Stimulated activated CD4-positive, alpha-beta T cell treated with anti-CD3 and anti-CD28 coated beads, Interleukin-4, amount 100 ng/mL, for 48 hours (primary cell): ENCODE results near the gene MYLK2.
"Not testable (repeated sequence)": the region's sequence is repeated elsewhere in the genome, so short reads cannot be mapped to it uniquely, and the experiment has no call there.

Experiments
- DNase-seq, 2 donors: peaks; one replicate each; pipeline ENCODE4 v3.0.0-alpha.2; 2020; ENCODE audit warnings: low read depth in 2 of 2

MYLK2 gene

GRCh38 chr20:31819083-31819784 lies at the start of gene MYLK2:
MYLK2 (plus strand) TSS chr20:31819356; CDS start chr20:31819581, 225 bp downstream.
- no peak for DNase-seq

GRCh38 chr20:31769681-31770080 lies 49.5 kb upstream of the MYLK2 start:
- no peak for DNase-seq

DNA sequence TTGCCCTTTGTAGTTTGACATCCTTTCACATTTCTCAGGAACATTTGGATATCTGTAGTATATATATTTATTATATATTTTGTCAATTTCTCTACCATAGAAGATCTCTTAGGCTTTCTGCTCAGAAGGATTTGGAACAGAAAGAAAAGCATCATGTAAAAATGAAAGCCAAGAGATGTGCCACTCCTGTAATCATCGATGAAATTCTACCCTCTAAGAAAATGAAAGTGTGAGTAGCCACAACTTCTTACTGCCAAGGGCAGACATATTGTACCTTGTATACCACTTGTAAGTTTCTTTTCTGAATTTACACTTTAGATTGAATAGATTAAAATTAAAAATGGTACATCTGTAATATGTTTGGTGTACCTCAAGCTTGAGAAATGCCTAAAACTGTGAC lies 48.9 kb upstream of the MYLK2 start:
- DNase-seq: no peak

- DNase-seq: no peak
Measured at GRCh38 chr20:31774408-31774807, 44.7 kb upstream of the MYLK2 start.

DNA sequence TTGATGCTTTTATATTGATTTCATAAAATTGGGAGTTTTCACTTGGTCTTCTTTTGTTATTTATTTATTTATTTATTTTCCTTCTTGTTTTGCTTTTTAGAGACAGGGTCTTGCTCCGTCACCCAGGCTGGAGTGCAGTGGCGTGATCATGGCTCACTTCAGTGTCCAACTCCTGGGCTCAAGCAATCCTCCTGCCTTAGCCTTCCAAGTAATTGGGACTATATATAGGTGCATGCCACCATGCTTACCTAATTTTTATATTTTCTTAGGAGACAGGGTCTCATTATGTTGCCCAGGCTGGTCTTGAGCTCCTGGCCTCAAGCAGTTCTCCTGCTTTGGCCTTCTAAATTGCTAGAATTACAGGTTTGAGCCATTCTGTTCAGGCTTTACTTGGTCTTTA lies 38.3 kb upstream of the MYLK2 start:
- no peak for DNase-seq

DNA sequence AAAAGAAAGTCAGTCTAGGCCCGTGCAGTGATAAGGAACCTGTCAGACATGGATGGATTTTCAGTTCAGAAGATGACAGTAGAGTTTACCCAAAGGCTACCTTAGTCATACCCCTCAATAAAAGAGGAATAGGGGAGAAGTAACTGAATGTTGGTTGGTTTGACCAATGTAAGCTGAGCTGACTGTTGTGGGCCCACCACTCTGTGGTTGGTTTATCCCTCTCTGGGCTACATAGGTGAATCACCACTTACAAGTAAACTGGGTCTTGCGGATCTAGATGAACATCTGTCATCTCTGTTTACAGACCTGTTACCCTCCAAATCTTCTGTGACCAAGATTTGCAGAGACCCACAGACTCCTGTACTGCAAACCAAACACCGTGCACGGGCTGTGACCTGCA lies 37.2 kb upstream of the MYLK2 start:
- DNase-seq: no peak

DNA sequence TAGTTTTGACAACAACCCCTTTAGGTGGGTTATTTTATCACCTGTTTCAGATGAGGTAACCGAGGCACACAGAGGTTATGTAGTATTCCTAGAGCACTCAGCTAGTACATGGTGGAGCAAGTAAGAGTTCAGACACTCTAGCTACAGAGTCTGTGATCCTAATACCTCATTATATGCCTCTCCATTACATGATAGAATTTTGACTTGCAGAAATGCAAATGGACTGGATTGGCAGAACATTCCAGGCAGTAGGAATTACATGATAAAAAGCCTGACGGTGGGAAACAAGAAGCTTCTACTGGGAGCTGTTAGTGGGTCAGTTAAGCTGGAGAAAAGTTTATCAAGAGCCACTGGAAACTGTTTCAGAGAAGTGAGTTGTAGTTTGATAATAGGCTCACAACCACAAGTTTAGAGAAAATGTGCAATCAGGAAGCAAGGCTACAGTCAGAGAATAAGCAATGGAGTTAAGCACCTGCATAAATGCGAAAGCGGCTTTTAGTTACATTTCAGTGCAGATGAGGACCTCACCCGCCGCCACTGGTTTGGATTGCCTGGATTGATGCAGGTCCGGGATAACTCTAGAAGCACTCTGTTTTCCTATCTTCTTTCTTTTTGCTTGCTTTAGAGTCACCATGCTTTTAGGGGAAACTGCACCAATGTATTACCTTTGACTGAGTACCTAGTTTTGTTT lies 34.7 kb upstream of the MYLK2 start:
- DNase-seq: no peak

- DNase-seq: no peak
Measured at GRCh38 chr20:31785089-31785488, 34.1 kb upstream of the MYLK2 start.

GRCh38 chr20:31788578-31788977 lies 30.6 kb upstream of the MYLK2 start:
- no peak for DNase-seq

- no peak for DNase-seq
Measured at GRCh38 chr20:31790401-31790800, 28.8 kb upstream of the MYLK2 start.

- DNase-seq: no peak
Measured at GRCh38 chr20:31797364-31797763, 21.8 kb upstream of the MYLK2 start.

DNA sequence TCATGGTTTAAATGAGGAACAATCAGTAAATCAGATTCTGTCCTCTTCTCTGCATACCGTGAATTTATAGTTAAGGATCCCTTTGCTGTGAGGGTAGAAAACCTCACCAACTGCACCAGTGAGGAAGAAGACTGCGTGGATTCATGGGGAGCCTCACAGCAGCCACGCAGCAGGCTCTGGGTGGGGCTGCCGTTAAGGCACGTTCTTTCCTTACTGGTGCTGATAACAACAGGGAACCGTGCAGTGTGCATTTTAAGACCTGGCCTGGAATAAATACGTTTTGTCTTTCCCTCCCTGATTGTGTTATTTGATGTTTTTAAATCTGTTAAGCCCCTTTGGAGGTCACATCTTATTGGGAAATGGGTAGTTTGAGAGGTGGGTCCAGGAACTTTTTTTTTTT lies 17.6 kb upstream of the MYLK2 start:
- DNase-seq: no peak

GRCh38 chr20:31803552-31804291 lies 15.4 kb upstream of the MYLK2 start:
- no peak for DNase-seq

DNA sequence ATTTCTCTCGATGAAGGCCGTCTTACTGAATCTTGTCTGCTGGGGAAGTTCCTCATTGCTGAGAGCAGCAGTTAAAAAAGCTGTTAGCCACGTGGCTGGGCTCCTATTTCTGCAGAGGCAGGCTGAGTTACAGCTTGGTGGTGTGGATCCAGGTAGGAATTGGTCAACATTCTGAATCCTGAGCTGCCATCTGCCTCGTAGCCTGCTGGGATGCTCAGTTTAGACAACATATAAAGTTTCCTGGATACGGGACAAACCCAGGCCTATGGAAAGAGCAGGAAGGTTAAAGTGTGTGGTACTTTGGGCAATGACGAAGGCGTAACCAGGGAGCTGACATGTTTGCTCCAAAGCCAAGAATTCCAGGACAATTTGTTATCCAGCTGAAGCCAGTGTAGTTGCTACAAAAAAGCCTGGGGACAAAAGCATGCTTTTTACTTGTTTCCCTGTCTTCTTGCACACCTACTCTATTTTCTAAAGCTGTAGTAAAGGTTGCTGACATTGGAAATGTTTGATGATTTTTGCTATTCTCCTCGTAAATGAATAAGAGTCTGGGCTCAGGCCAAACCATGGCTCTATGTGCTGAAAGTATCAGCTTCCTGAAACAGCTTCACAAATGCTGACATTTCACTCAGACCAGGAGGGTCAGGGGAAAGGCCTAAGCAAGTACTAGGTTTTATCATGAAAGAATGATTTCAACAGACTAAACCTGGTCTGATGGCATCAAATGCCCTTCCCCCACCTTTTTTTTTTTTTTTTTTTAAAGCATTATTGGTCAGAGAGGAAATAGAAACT lies 12.4 kb upstream of the MYLK2 start:
- DNase-seq: no peak

DNA sequence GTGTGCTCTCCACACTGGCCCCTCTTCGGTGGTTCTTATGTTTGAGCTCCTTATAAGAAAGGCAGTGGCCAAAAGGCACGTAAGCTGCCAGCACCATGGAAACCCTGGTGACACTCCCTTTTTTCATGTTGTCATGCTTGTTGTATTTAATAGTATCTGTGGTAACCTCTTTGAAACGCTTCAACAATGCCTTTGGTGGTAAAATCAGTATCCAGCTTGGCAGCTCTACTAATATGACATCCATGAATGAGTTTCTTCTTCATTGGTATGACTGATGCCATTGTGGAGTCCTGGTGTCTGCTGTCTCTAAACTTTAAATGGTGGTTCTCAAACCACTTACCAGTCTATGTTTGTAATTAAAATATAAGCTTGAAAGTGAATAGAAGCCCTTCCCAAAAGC lies 10.7 kb upstream of the MYLK2 start:
- DNase-seq: no peak

- no peak for DNase-seq
Measured at GRCh38 chr20:31809661-31810060, 9.5 kb upstream of the MYLK2 start.

- DNase-seq: no peak
Measured at GRCh38 chr20:31811198-31811597, 8.0 kb upstream of the MYLK2 start.

DNA sequence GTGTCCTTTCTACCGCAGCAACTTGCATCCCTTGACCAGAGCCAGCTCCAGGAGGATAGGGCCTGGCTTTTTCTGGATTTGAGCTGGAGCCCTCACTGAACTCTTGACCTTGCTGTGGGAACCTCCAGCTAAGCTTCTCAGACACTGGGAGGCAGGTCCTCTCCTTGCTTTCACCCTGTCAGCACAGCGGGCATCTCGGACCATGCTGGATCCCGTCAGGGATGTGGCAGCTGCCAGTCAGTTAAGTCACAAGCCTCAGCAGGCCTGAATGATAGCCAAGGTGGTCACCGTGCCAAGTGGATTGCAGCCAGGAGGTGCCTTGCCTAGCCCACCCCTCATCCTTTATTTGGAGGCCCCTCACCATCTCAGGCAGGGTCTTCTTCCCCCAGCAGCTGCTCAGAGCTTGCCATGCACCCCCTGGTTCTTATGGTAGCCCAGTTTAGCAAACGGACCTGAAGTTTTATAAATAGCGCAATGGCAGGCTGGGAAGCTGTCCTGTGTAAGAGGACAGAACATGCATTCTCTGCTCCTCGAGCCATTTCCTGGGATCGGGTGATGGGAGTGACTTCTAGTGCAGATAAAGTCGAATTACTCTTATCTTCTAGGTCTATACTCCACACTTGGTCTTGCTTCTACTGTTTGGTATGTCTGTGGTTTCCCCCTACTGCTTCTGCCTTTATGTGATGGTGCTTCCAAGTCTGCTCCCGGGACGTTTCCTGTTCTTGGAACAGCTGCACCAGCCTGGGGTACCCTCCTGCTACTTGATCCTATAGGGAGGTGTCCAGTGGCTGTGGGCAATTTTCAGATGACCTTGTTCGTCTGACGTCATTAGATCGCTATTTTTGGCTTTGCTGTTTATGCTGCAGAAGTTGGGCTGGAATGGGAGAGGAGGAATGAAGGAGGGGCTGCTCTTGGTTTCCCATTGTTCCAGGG lies 7.1 kb upstream of the MYLK2 start:
- DNase-seq: no peak

GRCh38 chr20:31813611-31814010 lies 5.5 kb upstream of the MYLK2 start:
- DNase-seq: no peak

DNA sequence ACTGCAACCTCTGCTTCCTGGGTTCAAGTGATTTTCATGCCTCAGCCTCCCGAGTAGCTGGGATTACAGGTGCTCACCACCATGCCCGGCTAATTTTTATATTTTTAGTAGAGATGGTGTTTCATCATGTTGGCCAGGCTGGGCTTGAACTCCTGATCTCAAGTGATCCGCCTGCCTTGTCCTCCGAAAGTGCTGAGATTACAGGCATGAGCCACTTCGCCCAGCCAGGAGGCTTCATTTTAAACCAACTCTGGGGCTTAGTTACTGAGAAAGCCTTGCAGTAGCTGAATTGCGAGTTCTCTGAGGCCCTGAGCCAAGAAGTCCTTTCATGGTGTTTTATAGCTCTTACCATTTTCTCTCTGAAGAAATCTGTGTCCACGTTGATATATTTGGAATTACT lies 5.0 kb upstream of the MYLK2 start:
- not testable (repeated sequence) for DNase-seq
